Measurements from ENCODE around the gene ABCA3. TPM values are rescaled to one million over a fixed set of nuclear protein-coding genes. Genes with fewer than 3 reads are reported as not detected.

The ABCA3 gene
- total and polyA plus RNA-seq, 11 donors, result 6.7 to 16.5 (median 9.6) TPM

GRCh38 chr16:2238838-2239675 is 101.5 kb downstream of the ABCA3 start:
- DNase-seq (no peak), ATAC-seq (peak in 2 of 4 donors; percentile 1 to 5)
- TF ChIP-seq CTCF (IDR thresholded peaks at IDR 0.05), result no peak
- TF ChIP-seq POLR2A (IDR thresholded peaks at IDR 0.05), result no peak
- 67 to 80% (median 76%) methylated on average over 11 to 15 of the region's 15 CpGs for WGBS, 4 donors
- intact Hi-C loops (cut with DNase I), result no loop called here
- Histone ChIP-seq H3K27me3 (peaks cover 0 to 24% (median 6%) of the 10 kb centered on the region in 9 donors), H3K4me1 (peaks cover 0 to 31% (median 23%) of the 10 kb centered on the region in 12 donors), H3K36me3 (peaks cover 3 to 64% (median 50%) of the 10 kb centered on the region in 9 donors), H3K9me3 (no peaks in the 10 kb centered on the region), H3K27ac (no peak overlapping the region), H3K4me3 (no peak overlapping the region)

GRCh38 chr16:2238150-2238837 is 102.2 kb downstream of the ABCA3 start:
- 48 to 56% (median 53%) methylated on average over 2 to 18 of the region's 18 CpGs for WGBS, 4 donors

GRCh38 chr16:2237493-2238149 is 102.9 kb downstream of the ABCA3 start:
- Histone ChIP-seq H3K27me3 (peaks cover 0 to 24% (median 6%) of the 10 kb centered on the region in 9 donors), H3K27ac (no peak overlapping the region), H3K9me3 (no peaks in the 10 kb centered on the region), H3K36me3 (peaks cover 3 to 62% (median 51%) of the 10 kb centered on the region in 9 donors), H3K4me3 (peak overlapping the region in 7 of 12 donors; percentile 1 to 48 (median 38)), H3K4me1 (peaks cover 0 to 31% (median 23%) of the 10 kb centered on the region in 12 donors)
- intact Hi-C loops (cut with DNase I), result no loop called here
- DNase-seq (no peak), ATAC-seq (peak in 3 of 4 donors; percentile 15 to 32 (median 17))
- no peak for TF ChIP-seq CTCF (IDR thresholded peaks at IDR 0.05)
- WGBS, 4 donors, result 6 to 25% (median 11%) methylated on average over 27 to 65 of the region's 65 CpGs

More at GRCh38 chr16:2238150-2238837, 102.2 kb downstream of the ABCA3 start:
- Histone ChIP-seq H3K36me3 (peaks cover 3 to 63% (median 51%) of the 10 kb centered on the region in 9 donors), H3K4me1 (peaks cover 0 to 31% (median 23%) of the 10 kb centered on the region in 12 donors), H3K9me3 (no peaks in the 10 kb centered on the region), H3K4me3 (no peak overlapping the region), H3K27me3 (peaks cover 0 to 24% (median 6%) of the 10 kb centered on the region in 9 donors), H3K27ac (no peak overlapping the region)
- no peak for DNase-seq
- intact Hi-C loops (cut with DNase I), result no loop called here
- TF ChIP-seq CTCF (IDR thresholded peaks at IDR 0.05), result no peak
- TF ChIP-seq POLR2A (IDR thresholded peaks at IDR 0.05), result no peak
- ATAC-seq, result peak in 3 of 4 donors; percentile 19 to 40 (median 22)
